RWPE2 (cell line): ENCODE measurements around the gene EGR1.

Source experiments
- ATAC-seq: fragments of 200-7000 bp; cut with Tn5 transposase; 3 replicates; pipeline ENCODE4 v1.9.1; 2021; ENCODE audit warnings: low read depth
- DNase-seq: peaks from one replicate; pipeline ENCODE4 v3.0.0-alpha.2; 2020; ENCODE audit warnings: low spot score
- H3K27ac ChIP-seq: fragments of 450-650 bp; 2 replicates; pipeline ENCODE4 v1.5.1; 2017; ENCODE audit warnings: mild to moderate bottlenecking; ENCODE audit not compliant: poor library complexity, severe bottlenecking
- H3K27me3 ChIP-seq: fragments of 250-450 bp; sonication (Bioruptor Pico); 2 replicates; pipeline ENCODE4 v1.5.1; 2021; ENCODE audit warnings: mild to moderate bottlenecking, moderate library complexity; ENCODE audit not compliant: insufficient read depth, poor library complexity, severe bottlenecking
- H3K36me3 ChIP-seq: fragments of 250-450 bp; sonication (Bioruptor Pico); 2 replicates; pipeline ENCODE4 v1.5.1; 2020; ENCODE audit warnings: low read depth, mild to moderate bottlenecking, moderate library complexity
- H3K4me1 ChIP-seq: fragments of 250-450 bp; sonication (Bioruptor Pico); 2 replicates; pipeline ENCODE4 v1.5.1; 2021; ENCODE audit warnings: mild to moderate bottlenecking, moderate library complexity; ENCODE audit not compliant: insufficient read depth, poor library complexity, severe bottlenecking
- H3K4me3 ChIP-seq: fragments of 250-450 bp; sonication (Bioruptor Pico); 2 replicates; pipeline ENCODE4 v1.5.1; 2021; ENCODE audit warnings: mild to moderate bottlenecking, moderate library complexity; ENCODE audit not compliant: severe bottlenecking
- H3K9me3 ChIP-seq: fragments of 250-450 bp; sonication (Bioruptor Pico); 2 replicates; pipeline ENCODE4 v1.5.1; 2021; ENCODE audit warnings: mild to moderate bottlenecking, moderate library complexity; ENCODE audit not compliant: severe bottlenecking
- CTCF ChIP-seq: fragments of 450-650 bp; IDR thresholded peaks from one replicate; pipeline ENCODE4 v1.5.1; 2017; ENCODE audit warnings: mild to moderate bottlenecking, moderate library complexity; ENCODE audit not compliant: poor library complexity, severe bottlenecking

The EGR1 gene

GRCh38 chr5:138438724-138439476 lies 26.4 kb upstream of the EGR1 start, which contains the start of gene REEP2:
TSS of gene REEP2 (plus strand) at chr5:138439057. CDS start at chr5:138439209, 152 bp downstream.
- peaks cover 24% of the 10 kb centered on the region for H3K36me3 ChIP-seq
- H3K27me3 ChIP-seq: no peaks in the 10 kb centered on the region
- TF ChIP-seq CTCF: no peak
- H3K27ac ChIP-seq: no peak within 1 kb of the TSS
- H3K4me1 ChIP-seq: no peaks in the 10 kb centered on the region
- H3K4me3 ChIP-seq: peak within 1 kb of the TSS; percentile 46
- DNase-seq (no peak), ATAC-seq (peak; percentile 74)
- H3K9me3 ChIP-seq: no peaks in the 10 kb centered on the region

GRCh38 chr5:138439477-138440158 lies 25.7 kb upstream of the EGR1 start:
- H3K9me3 ChIP-seq: no peaks in the 10 kb centered on the region
- no peaks in the 10 kb centered on the region for H3K4me1 ChIP-seq
- H3K36me3 ChIP-seq: peaks cover 19% of the 10 kb centered on the region
- ATAC-seq (peak; percentile 8), DNase-seq (no peak)
- H3K27ac ChIP-seq: no peak overlapping the region
- no peaks in the 10 kb centered on the region for H3K27me3 ChIP-seq
- TF ChIP-seq CTCF: no peak
- peak overlapping the region; percentile 46 for H3K4me3 ChIP-seq

GRCh38 chr5:138440159-138441073 lies 24.9 kb upstream of the EGR1 start:
- Histone ChIP-seq H3K36me3 (peaks cover 11% of the 10 kb centered on the region), H3K4me3 (no peak overlapping the region), H3K27me3 (no peaks in the 10 kb centered on the region), H3K27ac (no peak overlapping the region), H3K9me3 (no peaks in the 10 kb centered on the region), H3K4me1 (no peaks in the 10 kb centered on the region)
- DNase-seq (no peak), ATAC-seq (no peak)
- no peak for TF ChIP-seq CTCF

- no peak overlapping the region for H3K27ac ChIP-seq
- no peaks in the 10 kb centered on the region for H3K4me1 ChIP-seq
- TF ChIP-seq CTCF: no peak
- H3K4me3 ChIP-seq: no peak overlapping the region
- H3K36me3 ChIP-seq: peaks cover 4% of the 10 kb centered on the region; the same call in 1 of the 2 replicates
- ATAC-seq (no peak), DNase-seq (no peak)
- no peaks in the 10 kb centered on the region for H3K9me3 ChIP-seq
- no peaks in the 10 kb centered on the region for H3K27me3 ChIP-seq
Measured at GRCh38 chr5:138441221-138441620, 24.1 kb upstream of the EGR1 start.
